Smooth muscle cell (in vitro differentiated cells): Measurements from ENCODE around the gene PLCB1. TPM values are rescaled to one million over a fixed set of nuclear protein-coding genes. Genes with fewer than 3 reads are reported as not detected.

ENCODE experiments used
- DNase-seq: peaks from one replicate; lab custom pipeline; 2025; ENCODE audit not compliant: unreplicated experiment; lab: John Stamatoyannopoulos, UW
- H2AFZ ChIP-seq: fragments of 200-600 bp; sonication (generic); 2 replicates; pipeline ENCODE4 v1.6.0; 2016; ENCODE audit warnings: antibody characterized with exemption, low read depth, mild to moderate bottlenecking
- H3F3A ChIP-seq: fragments of 200-600 bp; sonication (generic); 2 replicates; pipeline ENCODE4 v1.6.0; 2017; ENCODE audit warnings: antibody characterized with exemption, low read depth
- H3K27ac ChIP-seq: fragments of 200-600 bp; sonication (generic); 2 replicates; pipeline ENCODE4 v1.5.1; 2016; ENCODE audit warnings: low read depth, mild to moderate bottlenecking
- H3K27me3 ChIP-seq: fragments of 200-600 bp; sonication (generic); 2 replicates; pipeline ENCODE4 v1.6.1; 2016; ENCODE audit warnings: low read depth, mild to moderate bottlenecking
- H3K36me3 ChIP-seq: fragments of 200-600 bp; sonication (generic); 2 replicates; pipeline ENCODE4 v1.5.1; 2016; ENCODE audit warnings: low read depth
- H3K4me1 ChIP-seq: fragments of 200-600 bp; sonication (generic); 2 replicates; pipeline ENCODE4 v1.5.1; 2016; ENCODE audit warnings: low read depth
- H3K4me2 ChIP-seq: fragments of 200-600 bp; sonication (generic); 2 replicates; pipeline ENCODE4 v1.6.0; 2016; ENCODE audit warnings: mild to moderate bottlenecking
- H3K4me3 ChIP-seq: fragments of 200-600 bp; sonication (generic); 2 replicates; pipeline ENCODE4 v1.5.1; 2016; ENCODE audit warnings: mild to moderate bottlenecking
- H3K79me2 ChIP-seq: fragments of 200-600 bp; sonication (generic); 2 replicates; pipeline ENCODE4 v1.6.0; 2016; ENCODE audit warnings: low read depth, mild to moderate bottlenecking
- H3K9ac ChIP-seq: fragments of 200-600 bp; sonication (generic); 2 replicates; pipeline ENCODE4 v1.6.0; 2016; ENCODE audit warnings: low read depth
- H3K9me3 ChIP-seq: fragments of 200-600 bp; sonication (generic); replicated peaks from 2 replicates; pipeline ENCODE4 v1.5.1; 2016; ENCODE audit warnings: low read depth
- H4K20me1 ChIP-seq: fragments of 200-600 bp; sonication (generic); 2 replicates; pipeline ENCODE4 v1.6.0; 2016; ENCODE audit warnings: low read depth
- CTCF ChIP-seq: fragments of 200-600 bp; sonication (generic); IDR thresholded peaks from 2 replicates; pipeline ENCODE4 v1.5.1; 2017; ENCODE audit warnings: borderline replicate concordance, mild to moderate bottlenecking, antibody characterized with exemption; ENCODE audit not compliant: insufficient read depth, poor library complexity, severe bottlenecking
- WGBS: methylation state at CpG from one replicate; pipeline ENCODE4 v1.1.7; 2016; ENCODE audit warnings: low lambda C conversion rate; 5-methylcytosine and 5-hydroxymethylcytosine counted together
- polyA plus RNA-seq: library from polyadenylated mRNA; unstranded; fragments of >200 nt; fragmentation: Nextera tagmentation; extraction: Ambion mirVana; gene quantifications from 2 replicates; pipeline ENCODE4 v1.2.1, GENCODE V29; 2016
- total RNA-seq: library from RNA; depleted of rRNA; stranded (reverse); fragments of >200 nt; gene quantifications from 2 replicates; pipeline ENCODE4 v1.2.3, GENCODE V29; 2014

PLCB1 gene
- total and polyA plus RNA-seq, 2 experiments from 2014 or later = 4.7 to 25.3 TPM

GRCh38 chr20:8320306-8320705, 188.2 kb downstream of the PLCB1 start:
- DNase-seq = no peak
- TF ChIP-seq CTCF = no peak
- Histone ChIP-seq H2AFZ (no peak overlapping the region), H3K9ac (no peak overlapping the region), H3K36me3 (no peaks in the 10 kb centered on the region), H3K27me3 (no peaks in the 10 kb centered on the region), H3K4me3 (no peak overlapping the region), H3K27ac (no peak overlapping the region), H3K4me2 (no peak overlapping the region), H3K79me2 (no peaks in the 10 kb centered on the region), H3F3A (no peaks in the 10 kb centered on the region), H4K20me1 (no peaks in the 10 kb centered on the region), H3K4me1 (no peaks in the 10 kb centered on the region), H3K9me3 (no peaks in the 10 kb centered on the region)
- 93% methylated on average over 1 of the region's 1 CpG for WGBS

- Histone ChIP-seq H3K4me2 (no peak overlapping the region), H3K4me3 (no peak overlapping the region)
- WGBS = 95% methylated on average over 4 of the region's 4 CpGs
Measured at GRCh38 chr20:8321001-8321400, 188.9 kb downstream of the PLCB1 start.

GRCh38 chr20:8322662-8323217, 190.7 kb downstream of the PLCB1 start:
- Histone ChIP-seq H3K4me3 (no peak overlapping the region), H3K36me3 (no peaks in the 10 kb centered on the region), H4K20me1 (no peaks in the 10 kb centered on the region), H3F3A (no peaks in the 10 kb centered on the region), H3K9me3 (no peaks in the 10 kb centered on the region), H3K79me2 (no peaks in the 10 kb centered on the region), H3K9ac (no peak overlapping the region), H3K4me1 (no peaks in the 10 kb centered on the region), H3K4me2 (no peak overlapping the region), H2AFZ (no peak overlapping the region), H3K27me3 (no peaks in the 10 kb centered on the region), H3K27ac (no peak overlapping the region)
- no peak for TF ChIP-seq CTCF
- WGBS = 78% methylated on average over 5 of the region's 5 CpGs
- no peak for DNase-seq

More at GRCh38 chr20:8321001-8321400, 188.9 kb downstream of the PLCB1 start:
- no peak overlapping the region for H3K27ac ChIP-seq
- no peaks in the 10 kb centered on the region for H3F3A ChIP-seq
- no peak for DNase-seq
- H4K20me1 ChIP-seq = no peaks in the 10 kb centered on the region
- H3K4me1 ChIP-seq = no peaks in the 10 kb centered on the region
- H3K9me3 ChIP-seq = no peaks in the 10 kb centered on the region
- no peak overlapping the region for H2AFZ ChIP-seq
- no peaks in the 10 kb centered on the region for H3K36me3 ChIP-seq
- H3K9ac ChIP-seq = no peak overlapping the region
- no peaks in the 10 kb centered on the region for H3K79me2 ChIP-seq
- H3K27me3 ChIP-seq = no peaks in the 10 kb centered on the region
- no peak for TF ChIP-seq CTCF

GRCh38 chr20:8326191-8326590, 194.1 kb downstream of the PLCB1 start:
- WGBS = 86% methylated on average over 3 of the region's 3 CpGs
- DNase-seq = no peak
- no peaks in the 10 kb centered on the region for H3K4me1 ChIP-seq
- no peak overlapping the region for H3K4me2 ChIP-seq
- no peaks in the 10 kb centered on the region for H3K27me3 ChIP-seq
- no peak overlapping the region for H2AFZ ChIP-seq
- no peak overlapping the region for H3K4me3 ChIP-seq
- H3F3A ChIP-seq = no peaks in the 10 kb centered on the region
- no peak for TF ChIP-seq CTCF
- no peaks in the 10 kb centered on the region for H4K20me1 ChIP-seq
- H3K27ac ChIP-seq = no peak overlapping the region
- no peaks in the 10 kb centered on the region for H3K36me3 ChIP-seq
- no peaks in the 10 kb centered on the region for H3K9me3 ChIP-seq
- H3K9ac ChIP-seq = no peak overlapping the region
- no peaks in the 10 kb centered on the region for H3K79me2 ChIP-seq
